ENCODE results near the gene FGD3.

The FGD3 gene

GRCh38 chr9:93048566-93049448 is 101.5 kb downstream of the FGD3 start:
- no peak overlapping the region for H3K4me3 ChIP-seq (ENCODE audit: low read depth, low read length)
- in situ Hi-C loops (cut with HindIII; ENCODE audit: low sequenced_read_pairs), result no loop called here
- DNase-seq (ENCODE audit: low read depth), result no peak
- TF ChIP-seq CTCF (IDR thresholded peaks at IDR 0.05; ENCODE audit: low read depth, low read length, missing control alignments), result no peak

DNA sequence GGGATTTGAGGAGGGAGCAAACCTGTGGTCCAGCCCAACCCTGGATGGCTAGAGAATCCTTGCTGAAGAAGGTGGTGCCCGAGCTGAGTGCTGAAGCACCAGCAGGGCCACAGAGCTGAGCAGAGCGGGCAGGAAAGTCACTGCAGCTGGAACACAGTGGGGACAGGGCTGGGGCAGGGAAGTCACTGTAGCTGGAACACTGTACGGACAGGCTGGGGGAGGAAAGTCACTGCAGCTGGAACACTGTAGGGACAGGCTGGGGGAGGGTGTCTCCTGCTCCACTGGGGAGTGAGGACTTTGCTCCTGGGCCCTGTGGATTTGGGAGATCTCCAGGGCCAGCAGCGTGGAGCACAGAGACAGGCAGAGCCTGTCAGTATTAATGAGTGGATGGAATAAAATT is 102.2 kb downstream of the FGD3 start:
- no peak overlapping the region for H3K4me3 ChIP-seq (ENCODE audit: low read depth, low read length)
- TF ChIP-seq CTCF (IDR thresholded peaks at IDR 0.05; ENCODE audit: low read depth, low read length, missing control alignments), result no peak
- in situ Hi-C loops (cut with HindIII; ENCODE audit: low sequenced_read_pairs), result no loop called here
- no peak for DNase-seq (ENCODE audit: low read depth)

- in situ Hi-C loops (cut with HindIII; ENCODE audit: low sequenced_read_pairs), result no loop called here
- H3K4me3 ChIP-seq (ENCODE audit: low read depth, low read length), result no peak overlapping the region
- no peak for TF ChIP-seq CTCF (IDR thresholded peaks at IDR 0.05; ENCODE audit: low read depth, low read length, missing control alignments)
- no peak for DNase-seq (ENCODE audit: low read depth)
Measured at GRCh38 chr9:93050231-93050630, 102.9 kb downstream of the FGD3 start.

- DNase-seq (ENCODE audit: low read depth), result no peak
Measured at GRCh38 chr9:93051680-93052089, 104.4 kb downstream of the FGD3 start.

GRCh38 chr9:93052791-93053540 is 105.6 kb downstream of the FGD3 start:
- no peak for DNase-seq (ENCODE audit: low read depth)
- H3K4me3 ChIP-seq (ENCODE audit: low read depth, low read length), result no peak overlapping the region
- TF ChIP-seq CTCF (IDR thresholded peaks at IDR 0.05; ENCODE audit: low read depth, low read length, missing control alignments), result no peak
- in situ Hi-C loops (cut with HindIII; ENCODE audit: low sequenced_read_pairs), result no loop called here

More at GRCh38 chr9:93051680-93052089, 104.4 kb downstream of the FGD3 start:
- TF ChIP-seq CTCF (IDR thresholded peaks at IDR 0.05; ENCODE audit: low read depth, low read length, missing control alignments), result no peak
- in situ Hi-C loops (cut with HindIII; ENCODE audit: low sequenced_read_pairs), result no loop called here
- no peak overlapping the region for H3K4me3 ChIP-seq (ENCODE audit: low read depth, low read length)

DNA sequence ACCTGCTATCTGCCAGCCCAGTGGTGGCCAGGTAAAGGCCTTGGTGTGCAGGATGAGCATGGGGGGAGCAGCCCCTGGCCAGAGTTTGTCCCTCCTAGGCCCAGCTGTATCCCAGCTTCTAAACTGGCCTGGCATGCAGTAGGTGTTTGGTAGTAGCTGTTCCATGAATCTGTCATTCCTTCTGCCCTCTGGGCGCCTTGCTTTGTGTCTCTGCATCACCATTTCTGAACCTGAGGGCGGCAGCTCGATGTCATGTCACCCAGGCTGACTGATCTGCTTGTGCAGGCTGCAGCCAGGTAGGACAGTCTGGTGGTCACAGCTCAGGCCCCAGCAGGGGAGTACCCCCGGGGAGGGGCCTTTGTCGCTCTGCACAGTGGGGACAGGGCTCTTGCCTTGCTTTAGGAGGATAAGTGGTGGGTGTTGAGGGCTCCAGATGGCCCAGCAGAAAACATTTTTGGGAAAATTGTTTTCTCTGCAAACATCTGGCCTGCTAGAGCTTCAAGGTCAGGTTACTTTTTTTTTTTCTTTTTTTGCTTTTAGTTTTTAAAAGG is 106.5 kb downstream of the FGD3 start:
- no peak for DNase-seq (ENCODE audit: low read depth)
- in situ Hi-C loops (cut with HindIII; ENCODE audit: low sequenced_read_pairs), result no loop called here
- no peak for TF ChIP-seq CTCF (IDR thresholded peaks at IDR 0.05; ENCODE audit: low read depth, low read length, missing control alignments)
- no peak overlapping the region for H3K4me3 ChIP-seq (ENCODE audit: low read depth, low read length)
